ENCODE data around the gene PRPF6. TPM values are rescaled to one million over a fixed set of nuclear protein-coding genes. Genes with fewer than 3 reads are reported as not detected.

PRPF6 gene
- total and polyA plus RNA-seq, 2 of the 13 experiments (the other 11 are each of a cell fraction or from before 2014, with no cell fraction given): 63.7 to 101 TPM

GRCh38 chr20:64064145-64064698, 83.3 kb downstream of the PRPF6 start (continued):
- TF ChIP-seq SNAPC5 (CRISPR knock-in tag; IDR thresholded peaks at IDR 0.05; ENCODE audit: borderline replicate concordance) (no peak; the same call in 1 of the 2 replicates), PHF21A (CRISPR knock-in tag; IDR thresholded peaks at IDR 0.05) (peak; percentile 46; the same call in 1 of the 2 replicates), ZNF264 (CRISPR knock-in tag; IDR thresholded peaks at IDR 0.05) (peak; percentile 47; the same call in 1 of the 2 replicates), NAIF1 (CRISPR knock-in tag; IDR thresholded peaks at IDR 0.05; ENCODE audit: borderline replicate concordance) (no peak), HMG20A (CRISPR knock-in tag; IDR thresholded peaks at IDR 0.05; ENCODE audit: borderline replicate concordance) (no peak), ARNTL (CRISPR knock-in tag; IDR thresholded peaks at IDR 0.05) (peak; percentile 82), CAMTA2 (CRISPR knock-in tag; IDR thresholded peaks at IDR 0.05; ENCODE audit: borderline replicate concordance) (0 out of 2 replicates have a peak, but pooled peaks have one; percentile 3), SP1 (IDR thresholded peaks at IDR 0.05) (no peak), SP1 (CRISPR knock-in tag; IDR thresholded peaks at IDR 0.05) (peak; percentile 1; the same call in 1 of the 2 replicates), ZNF281 (CRISPR knock-in tag; IDR thresholded peaks at IDR 0.05; ENCODE audit: borderline replicate concordance) (no peak), ZNF549 (CRISPR knock-in tag; IDR thresholded peaks at IDR 0.05) (no peak), ZNF24 (IDR thresholded peaks at IDR 0.05) (no peak), PAXIP1 (CRISPR knock-in tag; conservative IDR thresholded peaks at IDR 0.05) (no peak; the same call in 1 of the 2 replicates), ZNF333 (CRISPR knock-in tag; IDR thresholded peaks at IDR 0.05; ENCODE audit: borderline replicate concordance) (no peak), SKI (IDR thresholded peaks at IDR 0.05; ENCODE audit: partially characterized antibody) (peak; percentile 46), TRAFD1 (CRISPR knock-in tag; IDR thresholded peaks at IDR 0.05; ENCODE audit: borderline replicate concordance) (peak; percentile 61; the same call in 1 of the 2 replicates), RARA (CRISPR knock-in tag; IDR thresholded peaks at IDR 0.05) (peak; percentile 55), FOXK1 (CRISPR knock-in tag; IDR thresholded peaks at IDR 0.05; ENCODE audit: borderline replicate concordance, low read depth) (no peak), MXD4 (CRISPR knock-in tag; IDR thresholded peaks at IDR 0.05) (no peak; the same call in 1 of the 2 replicates), ZNF775 (CRISPR knock-in tag; IDR thresholded peaks at IDR 0.05; ENCODE audit: borderline replicate concordance) (no peak), ZNF589 (CRISPR knock-in tag; conservative IDR thresholded peaks at IDR 0.05) (no peak), ZNF580 (CRISPR knock-in tag; IDR thresholded peaks at IDR 0.05; ENCODE audit: borderline replicate concordance, low read depth) (no peak; the same call in 1 of the 2 replicates), ZEB1 (IDR thresholded peaks at IDR 0.05; ENCODE audit: insufficient replicate concordance, low read depth) (no peak)

Measured in HepG2 (cell line).